ENCODE data around the gene MRFAP1. TPM values are rescaled to one million over a fixed set of nuclear protein-coding genes. Genes with fewer than 3 reads are reported as not detected.
A peak's percentile ranks its signal among the peaks of the same experiment; 100 is the strongest.

Gene MRFAP1
- total and polyA plus RNA-seq, 2 experiments from 2014 or later, result 291 to 315 TPM

DNA sequence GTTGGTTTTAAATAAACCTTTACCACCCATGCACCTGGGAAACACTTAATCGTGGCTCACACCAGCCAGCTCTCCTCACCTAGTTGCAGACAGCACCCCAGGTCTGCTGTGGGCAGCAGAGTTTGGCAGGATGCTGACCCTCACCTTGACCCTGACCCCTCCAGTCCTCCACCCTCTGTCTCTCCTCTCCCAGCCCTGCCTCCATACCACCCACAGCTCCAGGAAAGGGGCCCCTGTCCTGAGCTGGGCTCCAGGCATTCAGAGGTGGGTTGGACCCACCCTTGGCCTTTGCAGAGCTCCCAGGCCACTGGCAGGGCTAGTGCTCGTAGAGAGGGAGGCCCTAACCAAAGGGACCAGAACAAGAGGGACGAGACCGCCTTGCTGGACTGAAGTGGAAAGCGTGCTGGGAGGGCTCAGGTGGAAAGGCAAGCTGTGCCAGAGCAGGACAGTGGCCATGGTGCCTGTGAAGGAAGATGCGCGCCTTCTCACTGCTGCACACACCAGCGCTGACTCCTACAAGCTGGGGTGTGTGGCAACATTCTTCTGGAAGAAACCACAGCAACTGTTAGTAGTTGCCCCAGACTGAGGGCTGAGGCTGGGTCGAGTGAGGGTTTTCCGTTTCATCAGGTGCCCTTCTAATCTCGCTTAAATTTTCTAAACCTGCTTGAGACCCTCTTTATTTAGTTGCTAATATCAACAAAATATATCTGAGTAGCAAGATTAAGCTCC is 42.5 kb downstream of the MRFAP1 start:
- DNase-seq (ENCODE audit: low read depth in 1 of 2, low spot score in 1 of 2), result no peak

DNA sequence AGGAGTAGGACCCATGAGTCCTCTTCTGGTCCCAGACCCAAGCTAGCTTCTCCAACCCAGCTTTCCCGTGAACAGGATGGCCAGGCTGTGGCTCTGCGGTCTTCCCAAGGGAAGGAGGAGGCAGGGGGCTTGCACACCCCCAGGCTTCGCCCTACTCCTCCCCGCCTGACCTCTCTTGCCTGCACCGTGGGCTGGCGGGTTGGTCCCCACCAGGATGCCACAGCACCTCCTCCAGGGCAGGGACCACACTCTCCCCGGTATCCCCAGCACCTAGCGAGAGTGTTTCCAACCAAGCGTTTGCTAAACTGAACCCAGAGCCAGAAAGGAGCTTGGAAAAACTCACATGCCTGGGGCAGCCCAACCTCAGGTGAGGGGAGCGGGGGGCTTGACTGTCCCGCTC is 44.2 kb downstream of the MRFAP1 start:
- DNase-seq (ENCODE audit: low read depth in 1 of 2, low spot score in 1 of 2), result no peak
- TF ChIP-seq, protein P1, sequence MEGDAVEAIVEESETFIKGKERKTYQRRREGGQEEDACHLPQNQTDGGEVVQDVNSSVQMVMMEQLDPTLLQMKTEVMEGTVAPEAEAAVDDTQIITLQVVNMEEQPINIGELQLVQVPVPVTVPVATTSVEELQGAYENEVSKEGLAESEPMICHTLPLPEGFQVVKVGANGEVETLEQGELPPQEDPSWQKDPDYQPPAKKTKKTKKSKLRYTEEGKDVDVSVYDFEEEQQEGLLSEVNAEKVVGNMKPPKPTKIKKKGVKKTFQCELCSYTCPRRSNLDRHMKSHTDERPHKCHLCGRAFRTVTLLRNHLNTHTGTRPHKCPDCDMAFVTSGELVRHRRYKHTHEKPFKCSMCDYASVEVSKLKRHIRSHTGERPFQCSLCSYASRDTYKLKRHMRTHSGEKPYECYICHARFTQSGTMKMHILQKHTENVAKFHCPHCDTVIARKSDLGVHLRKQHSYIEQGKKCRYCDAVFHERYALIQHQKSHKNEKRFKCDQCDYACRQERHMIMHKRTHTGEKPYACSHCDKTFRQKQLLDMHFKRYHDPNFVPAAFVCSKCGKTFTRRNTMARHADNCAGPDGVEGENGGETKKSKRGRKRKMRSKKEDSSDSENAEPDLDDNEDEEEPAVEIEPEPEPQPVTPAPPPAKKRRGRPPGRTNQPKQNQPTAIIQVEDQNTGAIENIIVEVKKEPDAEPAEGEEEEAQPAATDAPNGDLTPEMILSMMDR (IDR thresholded peaks at IDR 0.05; ENCODE audit: low read depth, low read length), result no peak
- no peak overlapping the region for H3K4me3 ChIP-seq
- no peak overlapping the region for H3K27ac ChIP-seq
- no peaks in the 10 kb centered on the region for H3K36me3 ChIP-seq
- H3K4me1 ChIP-seq (ENCODE audit: low read depth), result no peaks in the 10 kb centered on the region
- no peaks in the 10 kb centered on the region for H3K27me3 ChIP-seq
- H3K9me3 ChIP-seq (ENCODE audit: low read depth), result no peaks in the 10 kb centered on the region

More for the DNA sequence above, 42.5 kb downstream of the MRFAP1 start:
- Histone ChIP-seq H3K9me3 (ENCODE audit: low read depth) (no peaks in the 10 kb centered on the region), H3K27me3 (no peaks in the 10 kb centered on the region), H3K27ac (no peak overlapping the region), H3K4me3 (no peak overlapping the region), H3K36me3 (no peaks in the 10 kb centered on the region), H3K4me1 (ENCODE audit: low read depth) (no peaks in the 10 kb centered on the region)
- TF ChIP-seq, protein P1 (IDR thresholded peaks at IDR 0.05; ENCODE audit: low read depth, low read length), result no peak

DNA sequence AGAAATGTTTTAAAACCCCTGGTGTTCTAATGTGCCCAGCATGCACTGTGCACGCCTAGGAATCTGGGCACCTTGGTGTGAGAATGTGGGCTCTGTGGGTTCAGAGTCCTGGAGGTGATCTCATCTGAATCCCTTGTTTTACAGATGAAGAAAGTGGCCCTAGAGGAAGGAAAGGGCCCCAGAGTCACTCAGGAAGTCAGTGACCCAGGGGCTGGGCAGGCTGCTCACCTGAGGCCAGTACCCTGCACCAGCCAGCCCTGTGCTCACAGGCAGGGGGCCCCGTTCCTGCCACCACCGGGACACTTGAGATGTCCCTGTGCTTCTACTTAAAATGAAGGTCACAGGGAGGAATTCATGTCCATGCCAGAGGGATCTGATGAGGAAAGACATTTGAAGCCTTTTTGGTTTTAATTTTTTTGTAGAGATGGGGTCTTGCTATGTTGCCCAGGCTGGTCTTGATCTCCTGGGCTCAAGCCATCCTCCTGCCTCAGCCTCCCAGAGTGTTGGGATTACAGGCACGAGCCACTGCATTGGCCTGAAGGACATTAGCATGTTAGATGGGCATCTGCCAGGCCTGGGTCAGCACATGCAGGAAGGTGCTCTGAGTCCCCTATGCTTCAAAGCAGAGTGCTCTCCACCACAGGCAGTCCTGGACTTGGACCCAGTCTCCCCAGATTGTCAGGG is 45.8 kb downstream of the MRFAP1 start:
- Histone ChIP-seq H3K4me1 (ENCODE audit: low read depth) (no peaks in the 10 kb centered on the region), H3K4me3 (no peak overlapping the region)
- TF ChIP-seq, protein P1 (IDR thresholded peaks at IDR 0.05; ENCODE audit: low read depth, low read length), result no peak

DNA sequence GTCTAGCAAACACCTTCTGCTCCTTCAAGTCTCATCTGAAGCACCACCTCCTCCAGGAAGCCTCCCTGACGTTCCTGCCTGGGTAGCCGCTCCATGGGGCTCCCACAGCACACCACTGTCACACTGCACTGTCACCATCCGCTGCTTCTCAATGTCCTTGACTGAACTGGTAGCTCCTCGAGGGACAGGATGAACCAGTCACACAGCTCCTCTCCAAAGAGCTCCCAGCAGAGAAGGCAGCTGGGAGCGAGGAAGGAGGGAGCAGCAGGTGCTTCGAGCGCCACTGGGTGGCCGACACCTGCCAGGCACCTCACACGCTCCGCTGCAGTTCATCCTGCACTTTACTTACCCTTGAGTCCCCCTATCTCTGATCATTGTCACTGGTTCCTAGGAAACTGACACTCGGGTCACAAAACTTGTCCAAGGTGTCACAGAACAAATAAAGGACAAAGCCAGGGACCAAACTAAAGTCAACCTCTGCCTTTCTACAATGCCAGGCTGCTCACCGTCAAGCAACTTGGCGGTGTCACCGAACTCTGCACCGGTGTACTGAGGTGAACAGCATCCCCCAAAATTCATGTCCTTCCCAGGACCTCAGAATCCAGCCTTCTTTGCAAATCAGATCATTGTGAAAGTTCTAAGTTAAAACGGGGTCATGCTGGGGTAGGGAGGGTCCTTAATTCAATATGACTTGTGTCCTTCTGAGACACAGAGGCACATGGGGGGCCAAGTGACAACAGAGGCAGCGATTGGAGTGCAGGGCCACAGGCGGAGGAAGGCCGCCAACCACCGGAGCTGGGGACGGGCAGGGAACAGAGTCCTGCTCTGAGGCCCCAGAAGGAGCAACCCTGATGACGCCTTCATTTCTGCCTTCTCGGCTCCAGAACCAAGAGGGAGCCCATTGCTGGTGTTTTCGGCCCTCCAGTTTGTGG is 47.7 kb downstream of the MRFAP1 start:
- H3K27ac ChIP-seq, result no peak overlapping the region
- H3K9me3 ChIP-seq (ENCODE audit: low read depth), result no peaks in the 10 kb centered on the region
- no peak for DNase-seq (ENCODE audit: low read depth in 1 of 2, low spot score in 1 of 2)
- TF ChIP-seq, protein P1 (IDR thresholded peaks at IDR 0.05; ENCODE audit: low read depth, low read length), result no peak
- no peaks in the 10 kb centered on the region for H3K4me1 ChIP-seq (ENCODE audit: low read depth)
- H3K4me3 ChIP-seq, result no peak overlapping the region
- no peaks in the 10 kb centered on the region for H3K27me3 ChIP-seq
- H3K36me3 ChIP-seq, result no peaks in the 10 kb centered on the region

More for the DNA sequence above, 45.8 kb downstream of the MRFAP1 start:
- Histone ChIP-seq H3K27ac (no peak overlapping the region), H3K9me3 (ENCODE audit: low read depth) (no peaks in the 10 kb centered on the region), H3K36me3 (no peaks in the 10 kb centered on the region), H3K27me3 (no peaks in the 10 kb centered on the region)
- no peak for DNase-seq (ENCODE audit: low read depth in 1 of 2, low spot score in 1 of 2)

DNA sequence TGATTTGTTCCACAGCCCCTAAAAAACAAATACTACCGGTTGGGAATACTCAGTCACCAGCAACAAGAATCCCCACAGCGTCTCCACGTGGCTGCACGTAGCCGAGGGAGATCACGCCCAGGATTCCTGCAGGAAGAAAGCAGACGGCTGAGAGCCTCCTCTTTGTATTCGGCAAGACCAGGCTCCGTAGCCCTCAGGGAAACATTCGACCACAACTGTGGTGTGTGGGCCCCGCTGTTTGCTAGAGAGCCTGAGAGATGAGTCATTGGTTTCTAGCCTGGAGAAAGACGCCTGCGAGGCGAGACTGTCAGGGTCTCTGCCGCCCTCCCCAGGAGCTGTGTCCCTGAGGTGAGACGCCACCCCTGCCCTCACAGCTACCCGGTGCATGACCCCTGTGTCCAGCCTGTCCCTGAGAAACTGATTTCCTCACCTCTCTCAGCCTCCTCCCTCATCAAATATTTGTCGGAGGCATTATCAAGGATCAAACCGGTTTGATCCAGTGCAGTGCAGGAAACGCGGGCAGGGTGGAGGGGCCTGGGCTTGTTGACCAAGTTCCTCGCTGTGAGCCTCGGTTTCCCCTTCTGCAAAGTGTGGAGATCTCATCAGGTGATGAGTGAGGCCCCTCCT is 48.5 kb downstream of the MRFAP1 start:
- Histone ChIP-seq H3K27me3 (no peaks in the 10 kb centered on the region), H3K9me3 (ENCODE audit: low read depth) (no peaks in the 10 kb centered on the region), H3K4me3 (no peak overlapping the region), H3K27ac (no peak overlapping the region), H3K36me3 (no peaks in the 10 kb centered on the region), H3K4me1 (ENCODE audit: low read depth) (no peaks in the 10 kb centered on the region)
- TF ChIP-seq, protein P1 (IDR thresholded peaks at IDR 0.05; ENCODE audit: low read depth, low read length), result peak; percentile 24
- peak in 1 of 2 donors; percentile 95 for DNase-seq (ENCODE audit: low read depth in 1 of 2, low spot score in 1 of 2)
